UCSD-AML1 (cell line): ENCODE results near the gene CNNM2.
"Not testable (repeated sequence)": the region's sequence is repeated elsewhere in the genome, so short reads cannot be mapped to it uniquely, and the experiment has no call there.

ENCODE experiments used
- DNase-seq: peaks from one replicate; lab custom pipeline; 2025; ENCODE audit not compliant: unreplicated experiment; lab: John Stamatoyannopoulos, UW

CNNM2 gene

DNA sequence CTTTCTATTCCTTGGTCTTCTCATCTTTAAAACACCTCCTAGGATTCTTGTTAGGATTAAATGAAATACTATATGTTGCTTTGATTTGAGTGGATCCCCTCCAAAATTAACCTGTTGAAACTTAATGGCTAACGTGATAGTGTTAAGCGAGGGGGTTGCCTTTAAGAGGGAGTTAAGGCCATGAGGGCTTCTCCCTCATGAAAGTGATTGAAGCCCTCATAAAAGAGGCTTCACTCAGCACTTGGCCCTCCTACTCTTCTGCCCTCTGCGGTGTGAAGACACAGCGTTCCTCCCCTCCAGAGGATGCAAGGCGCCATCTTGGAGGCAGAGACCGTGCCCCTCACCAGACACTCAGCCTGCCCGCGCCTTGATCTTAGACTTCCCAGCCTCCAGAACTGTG lies 46.6 kb downstream of the CNNM2 start:
- DNase-seq: no peak

DNA sequence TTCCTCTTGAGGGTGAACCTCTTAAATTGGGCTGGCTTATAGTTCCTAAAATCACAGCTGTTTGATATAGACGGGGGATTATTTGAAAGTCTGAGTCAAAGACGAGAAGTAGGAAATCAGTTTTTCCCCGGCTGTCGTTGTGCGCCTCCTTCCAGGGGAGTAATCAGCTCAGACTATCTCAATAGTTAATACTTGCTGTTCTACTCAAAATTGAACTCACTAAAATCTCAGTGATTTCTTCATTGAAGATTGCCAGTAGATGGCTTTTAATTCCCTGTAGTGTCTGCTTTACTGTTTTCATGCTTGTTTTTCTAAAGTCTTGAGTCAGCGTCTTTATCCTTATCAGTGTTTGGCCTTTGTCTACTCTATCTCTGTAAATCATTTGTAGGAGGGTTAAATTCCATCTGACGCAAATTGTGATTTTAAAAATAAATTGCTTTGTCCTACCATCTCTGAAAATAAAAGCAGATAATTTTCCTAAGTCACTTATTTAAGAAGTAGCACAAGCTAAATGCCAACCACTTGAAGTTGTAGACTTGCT lies 47.3 kb downstream of the CNNM2 start:
- DNase-seq: no peak

DNA sequence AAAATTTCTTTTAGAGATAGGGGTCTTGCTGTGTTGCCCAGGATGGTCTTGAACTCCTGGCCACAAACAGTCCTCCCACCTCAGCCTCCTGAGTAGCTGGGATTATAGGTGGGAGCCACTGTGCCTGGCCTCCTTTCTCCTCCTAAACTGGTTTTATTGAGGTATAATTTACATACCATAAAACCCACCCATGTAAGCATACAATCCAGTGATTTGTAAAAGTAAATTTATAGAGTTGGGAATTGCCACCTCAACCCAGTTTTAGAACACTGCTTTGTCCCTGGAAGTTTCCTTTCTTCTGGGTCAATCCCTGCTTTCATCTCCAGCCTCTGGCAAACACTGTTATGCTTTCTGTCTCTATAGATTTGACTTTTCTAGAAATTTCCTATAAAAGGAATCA lies 49.0 kb downstream of the CNNM2 start:
- no peak for DNase-seq

DNA sequence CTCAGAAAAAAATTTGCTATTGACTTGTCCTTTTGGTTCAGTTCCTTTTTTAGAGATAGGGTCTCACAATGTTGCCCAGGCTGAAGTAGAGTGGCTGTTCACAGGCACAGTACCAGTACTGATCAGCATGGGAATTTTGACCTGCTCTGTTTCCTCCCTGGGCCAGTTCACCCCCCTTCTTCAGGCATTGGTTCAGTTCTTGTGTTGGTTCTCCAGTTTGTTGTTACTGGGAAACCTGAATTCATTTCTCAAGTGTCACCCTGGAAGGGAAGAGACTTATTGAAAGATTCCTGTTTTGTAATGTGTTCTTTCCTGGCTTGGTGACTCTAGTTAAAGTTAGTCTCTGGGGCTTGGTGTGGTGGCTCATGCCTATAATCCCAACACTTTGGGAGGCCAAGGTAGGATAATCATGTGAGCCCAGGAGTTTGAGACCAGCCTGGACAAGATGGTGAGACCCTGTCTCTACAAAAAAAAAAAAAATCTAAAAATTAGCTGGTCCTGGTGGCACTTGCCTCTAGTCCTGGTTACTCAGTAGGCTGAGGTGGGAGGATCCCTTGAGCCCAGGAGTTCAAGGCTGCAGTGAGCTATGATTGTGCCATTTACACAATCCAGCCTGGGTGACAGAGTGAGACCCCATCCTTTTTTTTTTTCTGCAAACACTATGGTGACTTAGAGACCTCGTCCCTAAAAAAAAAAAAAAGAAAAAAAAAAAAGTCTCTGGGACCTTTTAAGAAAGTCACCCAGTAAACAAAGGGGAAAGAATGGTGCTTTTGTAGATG lies 52.7 kb downstream of the CNNM2 start:
- DNase-seq: no peak

DNA sequence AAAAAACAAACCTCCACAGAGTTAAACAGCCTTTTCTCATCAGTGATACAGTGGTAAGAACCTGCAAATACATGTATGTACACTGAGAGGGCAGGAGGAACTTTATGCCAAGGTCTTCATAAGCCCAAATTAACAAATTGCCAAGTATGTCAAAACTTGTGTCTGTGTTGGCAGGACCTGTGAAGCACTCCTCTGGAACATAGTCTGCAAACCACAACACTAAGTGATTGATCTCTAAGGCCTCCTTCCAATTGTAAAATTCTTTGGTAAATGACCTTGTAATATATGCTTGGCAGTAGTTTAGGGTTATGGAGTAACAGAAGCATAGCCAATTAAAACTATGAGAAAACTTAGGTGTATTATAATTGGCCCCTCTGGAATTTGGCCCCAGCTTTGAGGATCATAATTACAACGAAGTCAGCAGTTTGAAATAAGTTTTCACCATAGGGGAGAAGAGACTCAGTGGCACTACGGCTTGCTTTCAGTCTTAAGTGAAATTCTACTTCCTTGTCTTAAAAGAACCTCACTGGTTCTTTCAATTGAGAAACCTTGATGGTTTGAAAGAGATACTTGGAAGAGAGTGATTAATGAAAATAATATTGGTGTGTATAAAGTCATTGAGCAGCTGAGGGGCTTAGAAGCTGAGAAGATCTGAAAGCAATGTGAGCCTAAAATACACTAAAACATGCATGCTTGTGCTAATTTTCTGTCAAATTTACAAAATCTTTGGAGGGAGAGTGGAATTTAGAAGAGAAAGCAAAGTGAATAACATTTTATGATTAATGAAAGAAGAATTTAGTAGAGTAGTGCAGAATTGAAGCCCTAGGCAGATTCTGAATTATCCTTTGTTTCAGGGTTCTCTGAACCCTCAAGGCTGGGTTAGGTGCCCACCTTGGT lies 57.6 kb downstream of the CNNM2 start:
- no peak for DNase-seq

DNA sequence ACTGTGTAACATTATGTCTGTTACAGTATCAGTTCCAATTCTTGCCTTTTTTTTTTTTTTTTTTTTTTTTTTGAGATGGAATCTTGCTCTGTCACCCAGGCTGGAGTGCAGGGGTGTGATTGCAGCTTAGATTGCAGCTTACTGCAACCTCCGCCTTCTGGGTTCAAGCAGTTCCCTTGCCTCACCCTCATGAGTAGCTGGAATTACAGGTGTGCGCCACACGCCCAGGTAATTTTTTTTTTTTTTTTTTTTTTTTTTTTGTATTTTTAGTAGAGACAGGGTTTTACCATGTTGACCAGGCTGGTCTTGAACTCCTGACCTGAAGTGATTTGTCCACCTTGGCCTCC lies 58.3 kb downstream of the CNNM2 start:
- not testable (repeated sequence) for DNase-seq

DNA sequence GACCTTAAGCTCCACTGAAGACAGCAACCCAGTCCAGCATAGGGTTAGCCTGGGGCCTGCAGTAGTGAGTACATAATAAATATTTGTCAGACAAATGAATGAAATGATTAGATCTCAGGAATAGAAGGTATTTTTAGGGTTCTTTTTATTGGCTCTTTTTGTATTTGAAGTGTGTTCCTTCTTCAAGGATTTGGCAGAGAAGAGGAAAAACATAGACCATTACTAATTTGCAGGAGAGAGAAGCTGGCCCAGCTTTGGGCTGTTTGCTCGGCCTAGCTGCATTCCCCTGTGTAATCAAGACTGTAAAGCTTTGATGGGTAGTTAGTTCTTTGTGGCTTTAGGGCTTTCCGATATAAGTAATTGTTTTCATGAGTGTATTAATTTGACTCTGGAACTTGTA lies 64.2 kb downstream of the CNNM2 start:
- no peak for DNase-seq

DNA sequence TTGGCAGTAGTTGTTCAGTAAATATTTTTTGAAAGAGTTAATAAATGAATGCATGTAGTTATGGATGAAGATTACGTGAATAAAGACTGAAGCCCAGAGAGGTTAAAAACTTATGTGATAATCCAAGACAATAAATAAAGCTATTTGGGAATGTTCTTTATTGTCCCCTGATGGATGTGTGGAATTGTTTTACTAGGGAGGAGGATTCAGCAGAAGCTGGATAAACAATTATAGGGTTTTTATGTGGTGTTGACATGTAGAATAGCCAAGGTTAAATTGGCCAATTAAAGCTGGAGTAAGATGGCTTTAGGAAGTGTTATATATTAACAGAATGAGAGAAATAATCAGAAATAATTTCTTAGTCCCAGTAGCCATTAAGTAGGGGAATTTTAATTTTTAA lies 66.0 kb downstream of the CNNM2 start:
- DNase-seq: no peak

DNA sequence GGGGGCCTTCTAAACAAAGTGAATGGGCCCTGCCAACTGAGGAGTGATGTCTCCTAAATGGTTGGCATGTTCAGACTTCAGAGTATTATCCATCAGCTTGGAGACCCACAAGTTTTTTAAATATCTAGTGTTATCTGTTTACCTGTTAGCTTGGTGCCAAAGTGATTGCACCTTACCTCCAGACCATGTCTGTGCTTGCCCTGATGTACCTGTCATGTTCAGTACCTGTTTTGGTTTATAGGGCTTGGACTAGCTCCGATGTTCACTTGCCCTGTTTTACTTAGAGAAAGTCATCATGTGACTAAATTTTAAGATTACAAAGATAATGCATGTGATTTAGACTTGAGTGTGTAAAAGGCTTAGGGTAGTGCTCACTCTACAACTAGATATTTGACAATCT lies 67.7 kb downstream of the CNNM2 start:
- no peak for DNase-seq

DNA sequence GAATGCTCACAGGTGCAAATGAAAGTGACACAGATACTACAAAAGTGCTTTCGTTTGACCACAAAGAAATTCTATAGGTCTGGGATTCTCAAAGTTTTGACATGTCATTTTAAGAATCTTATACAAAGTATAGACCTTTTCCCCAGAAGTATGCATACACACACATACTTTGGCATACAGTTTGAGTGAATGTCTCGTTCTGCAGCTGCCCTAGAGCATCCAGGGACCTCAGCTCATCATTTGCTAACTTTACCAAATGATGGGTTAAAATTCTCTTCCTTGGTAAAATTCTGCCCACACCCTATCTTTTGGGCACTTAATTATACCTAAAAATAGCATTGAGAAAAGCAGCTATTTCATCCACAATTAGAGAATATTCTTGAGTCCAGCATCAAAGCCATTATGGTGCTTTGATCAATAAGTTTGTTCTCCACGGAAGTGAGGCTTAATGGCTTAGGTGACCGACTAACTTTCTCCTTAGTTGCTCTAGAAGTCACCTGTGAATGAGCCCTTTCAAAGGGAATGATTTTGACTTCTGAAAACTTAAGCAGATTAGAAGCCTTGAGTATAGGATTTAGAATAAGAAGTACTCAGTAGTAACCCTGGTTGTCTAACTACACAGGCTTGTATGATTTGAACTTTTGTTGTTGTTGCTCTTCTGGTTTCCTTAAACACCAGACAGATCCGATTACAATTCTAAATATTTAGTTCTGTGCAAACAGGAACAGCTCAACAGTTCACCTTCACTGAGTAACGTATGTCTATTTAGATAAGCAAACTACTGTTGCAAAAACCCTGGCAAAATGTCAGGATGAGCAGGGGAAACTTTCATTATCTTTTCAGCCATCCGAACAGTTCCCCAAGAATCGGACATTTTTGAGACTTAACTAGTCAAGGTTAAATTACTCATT lies 70.6 kb downstream of the CNNM2 start:
- DNase-seq: no peak

DNA sequence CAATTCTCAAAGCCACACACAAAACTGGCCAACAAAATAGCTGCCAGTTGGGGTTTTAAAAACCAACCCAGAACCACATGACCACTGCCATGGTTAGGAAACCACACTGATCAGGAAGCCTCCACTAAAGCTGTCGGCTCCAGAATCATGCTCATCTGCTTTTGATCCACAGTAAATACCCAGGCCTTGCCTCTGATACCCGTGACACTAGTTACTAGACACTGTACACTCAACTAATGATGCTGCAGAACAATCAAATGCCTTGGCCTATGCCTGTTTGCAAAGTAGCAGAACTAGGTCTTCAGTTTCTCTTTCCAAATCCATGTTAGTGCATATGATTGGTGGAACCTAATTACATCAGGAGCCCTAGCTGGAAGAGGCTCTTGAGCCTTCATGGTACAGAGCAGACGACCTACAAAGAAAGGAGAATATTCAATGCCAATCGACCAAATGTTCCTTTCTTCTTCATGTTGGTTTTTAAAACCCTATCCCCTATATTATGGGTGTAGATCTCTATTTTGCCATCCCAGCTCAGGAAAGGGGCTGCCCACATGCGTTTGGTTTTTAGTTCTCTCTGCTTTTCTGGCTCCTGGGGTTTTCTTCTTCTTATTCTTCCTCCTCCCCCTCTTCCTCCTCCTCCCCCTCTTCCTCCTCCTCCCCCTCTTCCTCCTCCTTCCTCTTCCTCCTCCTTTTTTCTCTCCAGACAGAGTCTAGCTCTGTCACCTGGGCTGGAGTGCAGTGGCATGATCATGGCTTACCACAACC lies 76.6 kb downstream of the CNNM2 start:
- DNase-seq: no peak

DNA sequence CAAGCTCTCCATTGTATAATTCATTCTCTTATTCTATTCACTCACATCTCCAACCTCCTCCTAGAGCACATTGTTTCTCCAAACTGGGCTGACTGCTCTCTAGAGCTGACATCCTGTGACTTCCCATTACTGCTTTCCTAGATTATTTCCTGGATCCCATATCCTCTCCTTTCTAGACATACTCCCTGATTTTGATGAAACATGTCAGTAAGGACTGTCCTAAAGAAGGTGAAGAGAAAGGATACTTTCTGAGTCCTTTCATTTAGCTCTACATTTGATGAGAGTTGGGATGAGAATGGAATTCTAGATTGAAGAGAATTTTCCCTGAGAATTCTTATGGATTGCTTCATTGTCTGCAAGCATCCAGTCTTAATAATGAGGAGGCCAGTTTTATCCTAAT lies 78.8 kb downstream of the CNNM2 start:
- DNase-seq: no peak

DNA sequence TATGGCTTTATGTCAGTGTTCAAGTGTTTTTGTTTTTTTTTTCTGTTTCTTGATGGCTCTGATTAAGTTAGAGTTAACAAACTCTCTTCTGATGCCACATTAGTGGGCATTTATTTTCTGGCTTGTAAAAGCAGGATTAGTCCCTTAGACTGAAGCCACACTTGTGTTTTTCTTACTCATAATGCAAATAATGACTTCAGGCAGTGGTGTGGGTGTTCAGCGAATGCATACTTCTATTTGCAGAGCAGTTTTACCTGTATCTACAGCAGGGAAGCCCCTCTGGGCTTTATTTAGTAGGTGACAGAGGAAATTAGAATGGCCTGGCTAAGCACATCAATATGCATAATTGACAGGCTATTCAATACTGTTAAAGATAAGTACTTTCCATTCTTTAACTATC lies 79.9 kb downstream of the CNNM2 start:
- DNase-seq: no peak

DNA sequence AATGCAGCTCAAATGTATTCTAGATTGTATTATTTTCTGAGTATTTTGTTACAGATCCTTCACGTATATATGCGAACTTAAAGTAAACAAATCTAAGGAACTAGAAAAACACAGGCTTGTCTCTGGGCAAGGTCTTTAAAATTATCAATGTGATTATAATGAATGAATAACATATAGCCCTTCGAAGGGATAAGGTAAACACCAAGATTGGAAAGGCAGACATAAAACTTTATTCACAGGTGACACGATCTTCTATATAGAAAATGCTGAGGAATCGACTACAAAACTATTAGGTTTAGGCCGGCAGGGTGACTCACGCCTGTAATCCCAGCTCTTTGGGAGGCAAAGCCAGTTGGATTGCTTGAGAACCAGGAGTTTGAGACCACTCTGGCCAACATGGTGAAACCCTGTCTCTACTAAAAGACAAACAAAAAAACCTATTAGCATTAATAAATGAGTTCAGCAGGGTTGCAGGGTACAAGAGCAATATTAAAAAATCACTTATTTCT lies 80.4 kb downstream of the CNNM2 start:
- DNase-seq: no peak

DNA sequence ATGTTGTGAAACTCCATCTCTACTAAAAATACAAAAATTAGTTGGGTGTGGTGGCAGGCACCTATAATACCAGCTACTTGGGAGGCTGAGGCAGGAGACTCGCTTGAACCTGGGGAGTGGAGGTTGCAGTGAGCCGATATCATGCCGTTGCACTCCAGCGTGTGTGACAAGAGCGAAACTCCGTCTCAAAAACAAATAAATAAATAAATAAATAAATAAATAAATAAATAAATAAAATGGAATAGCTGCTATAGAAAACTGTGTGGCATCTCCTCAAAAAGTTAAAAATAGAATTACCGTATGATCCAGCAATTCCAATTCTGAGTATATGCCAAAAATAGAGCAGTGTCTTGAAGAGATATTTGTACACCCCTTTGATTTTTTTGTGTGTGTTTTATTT lies 82.0 kb downstream of the CNNM2 start:
- DNase-seq: not testable (repeated sequence)

DNA sequence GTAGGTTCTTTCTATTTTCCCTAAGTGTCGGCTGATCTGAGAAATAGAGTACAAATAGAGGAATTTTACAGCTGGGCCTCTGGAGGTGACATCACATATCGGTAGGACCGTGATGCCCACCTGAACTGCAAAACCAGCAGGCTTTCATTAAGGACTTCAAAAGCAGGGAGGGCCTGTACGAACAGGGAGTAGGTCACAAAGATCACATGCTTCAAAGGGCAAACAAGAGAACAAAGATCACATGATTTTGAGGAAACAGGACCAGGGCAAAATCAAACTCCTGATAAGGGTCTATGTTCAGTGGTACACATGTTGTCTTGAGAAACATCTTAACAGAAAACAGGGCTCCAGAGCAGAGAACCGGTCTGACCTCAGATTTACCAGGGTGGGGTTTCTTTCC lies 88.9 kb downstream of the CNNM2 start:
- no peak for DNase-seq

DNA sequence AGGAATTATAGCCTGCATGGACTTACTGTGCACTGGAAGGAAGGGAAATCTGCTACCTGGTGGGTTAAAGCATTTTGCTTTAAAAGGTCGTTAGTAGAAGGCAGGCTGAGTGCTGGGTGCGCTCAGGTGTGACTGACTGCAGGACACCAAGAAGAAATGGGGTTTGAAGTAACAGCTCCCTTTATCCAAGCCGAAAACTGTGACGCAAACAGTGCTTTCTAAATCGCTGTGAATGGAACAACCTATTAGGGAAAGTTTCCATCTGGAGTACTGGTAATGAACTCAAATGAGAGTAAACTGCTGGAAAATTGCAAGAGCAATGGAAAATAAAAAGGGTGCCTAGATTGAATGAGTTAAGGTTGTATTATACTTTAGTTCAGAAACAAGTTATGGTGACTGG lies 95.3 kb downstream of the CNNM2 start:
- no peak for DNase-seq

DNA sequence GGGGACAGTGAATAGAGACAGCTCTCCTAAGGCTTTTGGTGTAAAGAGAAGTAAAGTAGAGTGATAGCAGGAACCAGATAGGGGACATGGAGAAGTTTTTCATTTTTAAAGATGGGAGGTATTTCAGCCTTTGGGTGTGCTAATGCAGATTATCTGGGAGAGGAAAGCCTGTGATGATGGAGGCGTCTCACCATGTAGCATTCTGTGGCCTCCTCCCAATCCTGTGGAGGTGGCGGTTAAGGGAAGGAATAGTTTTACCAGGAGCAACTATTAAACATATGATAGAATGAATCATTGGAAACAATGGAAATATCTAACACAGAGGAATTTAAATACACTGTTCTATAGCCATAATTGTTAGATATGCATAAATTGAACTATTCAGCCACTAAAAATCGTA lies 101.3 kb downstream of the CNNM2 start:
- no peak for DNase-seq

DNA sequence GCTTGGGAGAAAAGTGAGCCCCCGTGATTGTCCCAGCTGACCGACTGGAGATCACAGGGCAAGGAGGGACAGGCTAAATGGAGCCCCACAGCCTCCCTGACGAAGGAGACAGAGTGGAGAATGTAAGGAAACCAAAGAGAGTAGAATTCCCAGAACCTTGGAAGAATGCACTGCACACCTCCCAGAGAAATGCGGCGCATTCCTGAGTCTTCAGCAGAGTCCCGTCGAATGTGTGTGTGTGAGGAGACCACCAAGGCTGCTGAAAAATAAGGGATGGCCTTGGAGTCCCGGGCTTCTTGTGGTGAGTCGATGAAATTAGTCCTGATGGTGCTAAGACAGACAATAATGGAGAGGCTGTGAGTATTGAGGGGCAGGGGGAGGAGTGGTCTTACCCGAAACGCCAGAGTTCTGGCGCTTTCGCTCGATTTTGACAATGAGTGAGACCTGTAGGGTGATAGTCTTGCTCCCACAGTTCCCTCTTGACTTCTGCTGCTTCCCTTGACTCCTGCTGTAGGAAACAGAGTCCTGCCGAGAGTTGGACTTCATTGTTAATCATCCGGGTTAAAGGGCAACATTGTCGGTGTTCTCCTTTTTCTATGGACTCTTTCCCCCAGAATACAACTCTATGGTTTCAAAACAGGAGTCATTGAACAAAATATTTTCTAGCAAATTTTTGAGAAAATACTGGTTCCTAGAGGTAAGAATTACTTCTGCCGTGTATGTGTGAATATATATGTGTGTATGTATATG lies 103.2 kb downstream of the CNNM2 start:
- DNase-seq: no peak

DNA sequence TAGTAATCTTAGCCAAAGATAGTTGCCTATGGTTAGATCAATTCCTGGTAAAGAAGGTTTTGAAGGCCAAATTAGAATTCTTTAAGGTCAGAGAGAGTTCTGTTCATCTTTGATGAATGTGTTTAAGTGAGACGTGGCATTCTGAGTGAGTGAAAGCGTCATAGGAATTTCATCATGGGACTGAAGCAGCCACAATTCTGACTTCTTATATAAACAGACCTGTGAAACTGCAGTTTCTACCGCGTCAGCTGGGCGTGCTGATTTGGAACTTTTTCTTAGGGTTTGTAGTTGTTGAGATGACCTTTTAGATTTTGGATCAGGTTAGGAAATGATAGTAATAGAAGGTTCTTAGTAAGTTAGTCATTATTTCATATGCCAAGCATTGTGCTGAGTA lies 103.8 kb downstream of the CNNM2 start:
- no peak for DNase-seq
